GM23338 (cell line): ENCODE measurements around the gene AFTPH. TPM values are rescaled to one million over a fixed set of nuclear protein-coding genes. Genes with fewer than 3 reads are reported as not detected.

Experiments
- ATAC-seq: fragments of 200-7000 bp; cut with Tn5 transposase; 3 replicates; pipeline ENCODE4 v1.9.1; 2020
- DNase-seq: peaks from one replicate; pipeline ENCODE4 v3.0.0-alpha.2; 2015; ENCODE audit warnings: low spot score
- H2AFZ ChIP-seq: fragments of 200-600 bp; sonication (generic); 2 replicates; pipeline ENCODE4 v1.8.0; 2016; ENCODE audit warnings: antibody characterized with exemption, mild to moderate bottlenecking, moderate library complexity
- H3F3A ChIP-seq: fragments of 200-600 bp; sonication (generic); replicated peaks from 2 replicates; pipeline ENCODE4 v1.8.0; 2017; ENCODE audit warnings: antibody characterized with exemption, mixed run types, low read depth
- H3K27ac ChIP-seq: fragments of 200-600 bp; sonication (generic); 2 replicates; pipeline ENCODE4 v1.6.1; 2016; ENCODE audit warnings: low read depth
- H3K27me3 ChIP-seq: fragments of 200-600 bp; sonication (generic); 2 replicates; pipeline ENCODE4 v1.8.0; 2016; ENCODE audit warnings: mild to moderate bottlenecking, mixed run types, moderate library complexity; ENCODE audit not compliant: insufficient read depth
- H3K36me3 ChIP-seq: fragments of 200-600 bp; sonication (generic); 2 replicates; pipeline ENCODE4 v1.8.0; 2016; ENCODE audit warnings: mild to moderate bottlenecking; ENCODE audit not compliant: insufficient read depth
- H3K4me1 ChIP-seq: fragments of 200-600 bp; sonication (generic); 2 replicates; pipeline ENCODE4 v1.8.0; 2016; ENCODE audit warnings: mild to moderate bottlenecking, moderate library complexity; ENCODE audit not compliant: insufficient read depth
- H3K4me2 ChIP-seq: fragments of 200-600 bp; sonication (generic); 2 replicates; pipeline ENCODE4 v1.7.1; 2017; ENCODE audit warnings: mixed run types
- H3K4me3 ChIP-seq: fragments of 200-600 bp; sonication (generic); 2 replicates; pipeline ENCODE4 v1.6.1; 2016; ENCODE audit warnings: mixed run types
- H3K79me2 ChIP-seq: fragments of 200-600 bp; sonication (generic); replicated peaks from 2 replicates; pipeline ENCODE4 v1.8.0; 2017; ENCODE audit warnings: mild to moderate bottlenecking; ENCODE audit not compliant: insufficient read depth
- H3K9me2 ChIP-seq: fragments of 200-600 bp; sonication (generic); 2 replicates; pipeline ENCODE4 v1.8.0; 2017; ENCODE audit not compliant: insufficient read depth
- H4K20me1 ChIP-seq: fragments of 200-600 bp; sonication (generic); replicated peaks from 2 replicates; pipeline ENCODE4 v1.8.0; 2017; ENCODE audit warnings: mild to moderate bottlenecking; ENCODE audit not compliant: insufficient read depth
- H3K27ac Mint-ChIP-seq: 2 replicates; pipeline ENCODE4 v1.8.0; 2020; ENCODE audit warnings: inconsistent platforms, mild to moderate bottlenecking, moderate library complexity, mixed read lengths
- H3K27me3 Mint-ChIP-seq: 3 replicates; pipeline ENCODE4 v1.8.0; 2022; ENCODE audit warnings: low read depth, mild to moderate bottlenecking, moderate library complexity, mixed read lengths, inconsistent platforms; ENCODE audit not compliant: insufficient read depth, poor library complexity
- H3K36me3 Mint-ChIP-seq: 3 replicates; pipeline ENCODE4 v1.8.0; 2021; ENCODE audit warnings: low read depth, mild to moderate bottlenecking, inconsistent platforms, moderate library complexity, mixed read lengths
- H3K4me1 Mint-ChIP-seq: 3 replicates; pipeline ENCODE4 v1.8.0; 2020; ENCODE audit warnings: mild to moderate bottlenecking, inconsistent platforms, mixed read lengths
- H3K4me3 Mint-ChIP-seq: 3 replicates; pipeline ENCODE4 v1.8.0; 2021; ENCODE audit warnings: moderate library complexity, mild to moderate bottlenecking, inconsistent platforms, mixed read lengths
- H3K9me3 Mint-ChIP-seq: 3 replicates; pipeline ENCODE4 v1.8.0; 2020; ENCODE audit warnings: moderate library complexity, mild to moderate bottlenecking, inconsistent platforms, mixed read lengths
- CREB1 ChIP-seq: fragments of 250-450 bp; sonication (Bioruptor Pico); IDR thresholded peaks from 2 replicates; pipeline ENCODE4 v1.5.0; 2020; ENCODE audit warnings: low read depth, mild to moderate bottlenecking, moderate library complexity
- EZH2 ChIP-seq: fragments of 200-600 bp; sonication (generic); IDR thresholded peaks from one replicate; pipeline ENCODE4 v1.8.0; 2017; ENCODE audit warnings: antibody characterized with exemption, mild to moderate bottlenecking, low read depth; ENCODE audit not compliant: unreplicated experiment
- EZH2phosphoT487 ChIP-seq: fragments of 200-600 bp; sonication (generic); IDR thresholded peaks from one replicate; pipeline ENCODE4 v1.8.1; 2018; ENCODE audit warnings: antibody characterized with exemption; ENCODE audit not compliant: unreplicated experiment
- JUNB ChIP-seq: IDR thresholded peaks from one replicate; pipeline ENCODE4 v1.6.1; 2016; ENCODE audit warnings: antibody characterized with exemption; ENCODE audit not compliant: unreplicated experiment
- NANOG ChIP-seq: IDR thresholded peaks from 2 replicates; pipeline ENCODE4 v1.6.1; 2016; ENCODE audit warnings: antibody characterized with exemption, borderline replicate concordance
- POLR2AphosphoS5 ChIP-seq: IDR thresholded peaks from 2 replicates; pipeline ENCODE4 v1.6.1; 2016; ENCODE audit warnings: antibody characterized with exemption, low read depth
- STAT1 ChIP-seq: IDR thresholded peaks from one replicate; pipeline ENCODE4 v1.6.1; 2016; ENCODE audit warnings: antibody characterized with exemption; ENCODE audit not compliant: unreplicated experiment
- ZNF114 ChIP-seq: fragments of 250-450 bp; sonication (Bioruptor Pico); IDR thresholded peaks from 2 replicates; pipeline ENCODE4 v1.5.0; 2020; ENCODE audit warnings: mild to moderate bottlenecking, moderate library complexity
- ZNF331 ChIP-seq: fragments of 250-450 bp; sonication (Bioruptor Pico); IDR thresholded peaks from 2 replicates; pipeline ENCODE4 v1.5.0; 2020; ENCODE audit warnings: low read depth, mild to moderate bottlenecking, moderate library complexity
- polyA plus RNA-seq: library from polyadenylated mRNA; unstranded; fragments of >200 nt; fragmentation: Nextera tagmentation; extraction: Ambion mirVana; gene quantifications from 2 replicates; pipeline ENCODE4 v1.2.1, GENCODE V29; 2016
- total RNA-seq: library from RNA; depleted of rRNA; stranded (reverse); fragments of >200 nt; shearing (Covaris generic); gene quantifications from 2 replicates; pipeline ENCODE4 v1.2.3, GENCODE V29; 2014
- TF ChIP-seq, protein P1 (sequence below): IDR thresholded peaks from 2 replicates; pipeline ENCODE4 v1.6.1; 2016; ENCODE audit warnings: antibody characterized with exemption
- TF ChIP-seq, protein P2 (sequence below): IDR thresholded peaks from one replicate; pipeline ENCODE4 v1.6.1; 2018; ENCODE audit warnings: antibody characterized with exemption; ENCODE audit not compliant: unreplicated experiment
- TF ChIP-seq, protein P3 (sequence below): fragments of 250-450 bp; sonication (Bioruptor Pico); IDR thresholded peaks from 2 replicates; pipeline ENCODE4 v1.5.0; 2020; ENCODE audit warnings: mild to moderate bottlenecking, moderate library complexity
- TF ChIP-seq, protein P4 (sequence below), 2 experiments: fragments of 200-600 bp in 1 of 2; sonication (generic) in 1 of 2; conservative IDR thresholded peaks; 2 replicates each; pipeline versions ENCODE4 v1.5.1 to v1.6.1; 2016 to 2017; ENCODE audit warnings: antibody characterized with exemption in 2 of 2, low read depth in 2 of 2, mild to moderate bottlenecking in 2 of 2, moderate library complexity in 1 of 2

The AFTPH gene
- total and polyA plus RNA-seq, 2 experiments from 2014 or later: 14.9 to 20.6 TPM

DNA sequence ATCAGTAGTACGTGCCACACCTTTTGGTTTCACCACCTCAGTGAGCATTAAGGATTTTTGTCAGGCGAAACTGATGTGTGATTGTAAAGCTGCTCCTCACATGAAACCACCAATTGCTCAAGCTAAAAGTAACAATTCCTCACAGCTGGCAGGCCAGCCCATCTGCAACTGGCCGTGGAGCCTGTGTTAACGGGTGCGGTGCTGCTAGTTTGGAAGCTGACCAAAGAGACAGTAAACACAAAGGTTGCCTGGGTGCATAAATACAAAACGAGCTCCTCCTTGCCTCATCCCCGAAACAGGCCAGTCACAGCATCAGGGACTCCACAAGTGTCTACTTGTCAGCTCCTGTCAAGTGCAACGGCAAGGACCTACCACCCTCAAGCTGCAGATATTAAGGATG, 38.2 kb upstream of the AFTPH start:
- no peaks in the 10 kb centered on the region for H3K9me3 Mint-ChIP-seq
- H3K27me3 ChIP-seq: no peaks in the 10 kb centered on the region
- no peak overlapping the region for H3K4me3 Mint-ChIP-seq
- H3K27me3 Mint-ChIP-seq: peaks cover 10% of the 10 kb centered on the region
- TF ChIP-seq ZNF114 (CRISPR knock-in tag) (no peak), JUNB (no peak), EZH2 (no peak), ZNF331 (CRISPR knock-in tag) (no peak), CREB1 (CRISPR knock-in tag) (no peak), EZH2phosphoT487 (no peak), POLR2AphosphoS5 (no peak), NANOG (no peak), STAT1 (no peak)
- TF ChIP-seq, protein P1, sequence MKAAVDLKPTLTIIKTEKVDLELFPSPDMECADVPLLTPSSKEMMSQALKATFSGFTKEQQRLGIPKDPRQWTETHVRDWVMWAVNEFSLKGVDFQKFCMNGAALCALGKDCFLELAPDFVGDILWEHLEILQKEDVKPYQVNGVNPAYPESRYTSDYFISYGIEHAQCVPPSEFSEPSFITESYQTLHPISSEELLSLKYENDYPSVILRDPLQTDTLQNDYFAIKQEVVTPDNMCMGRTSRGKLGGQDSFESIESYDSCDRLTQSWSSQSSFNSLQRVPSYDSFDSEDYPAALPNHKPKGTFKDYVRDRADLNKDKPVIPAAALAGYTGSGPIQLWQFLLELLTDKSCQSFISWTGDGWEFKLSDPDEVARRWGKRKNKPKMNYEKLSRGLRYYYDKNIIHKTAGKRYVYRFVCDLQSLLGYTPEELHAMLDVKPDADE: no peak
- TF ChIP-seq, protein P2, sequence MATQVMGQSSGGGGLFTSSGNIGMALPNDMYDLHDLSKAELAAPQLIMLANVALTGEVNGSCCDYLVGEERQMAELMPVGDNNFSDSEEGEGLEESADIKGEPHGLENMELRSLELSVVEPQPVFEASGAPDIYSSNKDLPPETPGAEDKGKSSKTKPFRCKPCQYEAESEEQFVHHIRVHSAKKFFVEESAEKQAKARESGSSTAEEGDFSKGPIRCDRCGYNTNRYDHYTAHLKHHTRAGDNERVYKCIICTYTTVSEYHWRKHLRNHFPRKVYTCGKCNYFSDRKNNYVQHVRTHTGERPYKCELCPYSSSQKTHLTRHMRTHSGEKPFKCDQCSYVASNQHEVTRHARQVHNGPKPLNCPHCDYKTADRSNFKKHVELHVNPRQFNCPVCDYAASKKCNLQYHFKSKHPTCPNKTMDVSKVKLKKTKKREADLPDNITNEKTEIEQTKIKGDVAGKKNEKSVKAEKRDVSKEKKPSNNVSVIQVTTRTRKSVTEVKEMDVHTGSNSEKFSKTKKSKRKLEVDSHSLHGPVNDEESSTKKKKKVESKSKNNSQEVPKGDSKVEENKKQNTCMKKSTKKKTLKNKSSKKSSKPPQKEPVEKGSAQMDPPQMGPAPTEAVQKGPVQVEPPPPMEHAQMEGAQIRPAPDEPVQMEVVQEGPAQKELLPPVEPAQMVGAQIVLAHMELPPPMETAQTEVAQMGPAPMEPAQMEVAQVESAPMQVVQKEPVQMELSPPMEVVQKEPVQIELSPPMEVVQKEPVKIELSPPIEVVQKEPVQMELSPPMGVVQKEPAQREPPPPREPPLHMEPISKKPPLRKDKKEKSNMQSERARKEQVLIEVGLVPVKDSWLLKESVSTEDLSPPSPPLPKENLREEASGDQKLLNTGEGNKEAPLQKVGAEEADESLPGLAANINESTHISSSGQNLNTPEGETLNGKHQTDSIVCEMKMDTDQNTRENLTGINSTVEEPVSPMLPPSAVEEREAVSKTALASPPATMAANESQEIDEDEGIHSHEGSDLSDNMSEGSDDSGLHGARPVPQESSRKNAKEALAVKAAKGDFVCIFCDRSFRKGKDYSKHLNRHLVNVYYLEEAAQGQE: no peak
- TF ChIP-seq, protein P3, sequence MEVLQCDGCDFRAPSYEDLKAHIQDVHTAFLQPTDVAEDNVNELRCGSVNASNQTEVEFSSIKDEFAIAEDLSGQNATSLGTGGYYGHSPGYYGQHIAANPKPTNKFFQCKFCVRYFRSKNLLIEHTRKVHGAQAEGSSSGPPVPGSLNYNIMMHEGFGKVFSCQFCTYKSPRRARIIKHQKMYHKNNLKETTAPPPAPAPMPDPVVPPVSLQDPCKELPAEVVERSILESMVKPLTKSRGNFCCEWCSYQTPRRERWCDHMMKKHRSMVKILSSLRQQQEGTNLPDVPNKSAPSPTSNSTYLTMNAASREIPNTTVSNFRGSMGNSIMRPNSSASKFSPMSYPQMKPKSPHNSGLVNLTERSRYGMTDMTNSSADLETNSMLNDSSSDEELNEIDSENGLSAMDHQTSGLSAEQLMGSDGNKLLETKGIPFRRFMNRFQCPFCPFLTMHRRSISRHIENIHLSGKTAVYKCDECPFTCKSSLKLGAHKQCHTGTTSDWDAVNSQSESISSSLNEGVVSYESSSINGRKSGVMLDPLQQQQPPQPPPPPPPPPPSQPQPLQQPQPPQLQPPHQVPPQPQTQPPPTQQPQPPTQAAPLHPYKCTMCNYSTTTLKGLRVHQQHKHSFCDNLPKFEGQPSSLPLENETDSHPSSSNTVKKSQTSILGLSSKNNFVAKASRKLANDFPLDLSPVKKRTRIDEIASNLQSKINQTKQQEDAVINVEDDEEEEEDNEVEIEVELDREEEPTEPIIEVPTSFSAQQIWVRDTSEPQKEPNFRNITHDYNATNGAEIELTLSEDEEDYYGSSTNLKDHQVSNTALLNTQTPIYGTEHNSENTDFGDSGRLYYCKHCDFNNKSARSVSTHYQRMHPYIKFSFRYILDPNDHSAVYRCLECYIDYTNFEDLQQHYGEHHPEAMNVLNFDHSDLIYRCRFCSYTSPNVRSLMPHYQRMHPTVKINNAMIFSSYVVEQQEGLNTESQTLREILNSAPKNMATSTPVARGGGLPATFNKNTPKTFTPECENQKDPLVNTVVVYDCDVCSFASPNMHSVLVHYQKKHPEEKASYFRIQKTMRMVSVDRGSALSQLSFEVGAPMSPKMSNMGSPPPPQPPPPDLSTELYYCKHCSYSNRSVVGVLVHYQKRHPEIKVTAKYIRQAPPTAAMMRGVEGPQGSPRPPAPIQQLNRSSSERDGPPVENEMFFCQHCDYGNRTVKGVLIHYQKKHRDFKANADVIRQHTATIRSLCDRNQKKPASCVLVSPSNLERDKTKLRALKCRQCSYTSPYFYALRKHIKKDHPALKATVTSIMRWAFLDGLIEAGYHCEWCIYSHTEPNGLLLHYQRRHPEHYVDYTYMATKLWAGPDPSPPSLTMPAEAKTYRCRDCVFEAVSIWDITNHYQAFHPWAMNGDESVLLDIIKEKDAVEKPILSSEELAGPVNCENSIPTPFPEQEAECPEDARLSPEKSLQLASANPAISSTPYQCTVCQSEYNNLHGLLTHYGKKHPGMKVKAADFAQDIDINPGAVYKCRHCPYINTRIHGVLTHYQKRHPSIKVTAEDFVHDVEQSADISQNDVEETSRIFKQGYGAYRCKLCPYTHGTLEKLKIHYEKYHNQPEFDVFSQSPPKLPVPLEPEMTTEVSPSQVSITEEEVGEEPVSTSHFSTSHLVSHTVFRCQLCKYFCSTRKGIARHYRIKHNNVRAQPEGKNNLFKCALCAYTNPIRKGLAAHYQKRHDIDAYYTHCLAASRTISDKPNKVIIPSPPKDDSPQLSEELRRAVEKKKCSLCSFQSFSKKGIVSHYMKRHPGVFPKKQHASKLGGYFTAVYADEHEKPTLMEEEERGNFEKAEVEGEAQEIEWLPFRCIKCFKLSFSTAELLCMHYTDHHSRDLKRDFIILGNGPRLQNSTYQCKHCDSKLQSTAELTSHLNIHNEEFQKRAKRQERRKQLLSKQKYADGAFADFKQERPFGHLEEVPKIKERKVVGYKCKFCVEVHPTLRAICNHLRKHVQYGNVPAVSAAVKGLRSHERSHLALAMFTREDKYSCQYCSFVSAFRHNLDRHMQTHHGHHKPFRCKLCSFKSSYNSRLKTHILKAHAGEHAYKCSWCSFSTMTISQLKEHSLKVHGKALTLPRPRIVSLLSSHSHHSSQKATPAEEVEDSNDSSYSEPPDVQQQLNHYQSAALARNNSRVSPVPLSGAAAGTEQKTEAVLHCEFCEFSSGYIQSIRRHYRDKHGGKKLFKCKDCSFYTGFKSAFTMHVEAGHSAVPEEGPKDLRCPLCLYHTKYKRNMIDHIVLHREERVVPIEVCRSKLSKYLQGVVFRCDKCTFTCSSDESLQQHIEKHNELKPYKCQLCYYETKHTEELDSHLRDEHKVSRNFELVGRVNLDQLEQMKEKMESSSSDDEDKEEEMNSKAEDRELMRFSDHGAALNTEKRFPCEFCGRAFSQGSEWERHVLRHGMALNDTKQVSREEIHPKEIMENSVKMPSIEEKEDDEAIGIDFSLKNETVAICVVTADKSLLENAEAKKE (CRISPR knock-in tag): no peak
- TF ChIP-seq, protein P4, sequence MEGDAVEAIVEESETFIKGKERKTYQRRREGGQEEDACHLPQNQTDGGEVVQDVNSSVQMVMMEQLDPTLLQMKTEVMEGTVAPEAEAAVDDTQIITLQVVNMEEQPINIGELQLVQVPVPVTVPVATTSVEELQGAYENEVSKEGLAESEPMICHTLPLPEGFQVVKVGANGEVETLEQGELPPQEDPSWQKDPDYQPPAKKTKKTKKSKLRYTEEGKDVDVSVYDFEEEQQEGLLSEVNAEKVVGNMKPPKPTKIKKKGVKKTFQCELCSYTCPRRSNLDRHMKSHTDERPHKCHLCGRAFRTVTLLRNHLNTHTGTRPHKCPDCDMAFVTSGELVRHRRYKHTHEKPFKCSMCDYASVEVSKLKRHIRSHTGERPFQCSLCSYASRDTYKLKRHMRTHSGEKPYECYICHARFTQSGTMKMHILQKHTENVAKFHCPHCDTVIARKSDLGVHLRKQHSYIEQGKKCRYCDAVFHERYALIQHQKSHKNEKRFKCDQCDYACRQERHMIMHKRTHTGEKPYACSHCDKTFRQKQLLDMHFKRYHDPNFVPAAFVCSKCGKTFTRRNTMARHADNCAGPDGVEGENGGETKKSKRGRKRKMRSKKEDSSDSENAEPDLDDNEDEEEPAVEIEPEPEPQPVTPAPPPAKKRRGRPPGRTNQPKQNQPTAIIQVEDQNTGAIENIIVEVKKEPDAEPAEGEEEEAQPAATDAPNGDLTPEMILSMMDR (conservative IDR thresholded peaks at IDR 0.05; ENCODE audit: low read depth in 2 of 2): no peak
- H3K79me2 ChIP-seq: no peaks in the 10 kb centered on the region
- H3K4me2 ChIP-seq: no peak overlapping the region
- peaks cover 3% of the 10 kb centered on the region for H3K4me1 ChIP-seq
- no peak overlapping the region for H2AFZ ChIP-seq
- no peaks in the 10 kb centered on the region for H3K9me2 ChIP-seq
- no peak overlapping the region for H3K27ac ChIP-seq
- H3K36me3 ChIP-seq: no peaks in the 10 kb centered on the region
- DNase-seq (no peak), ATAC-seq (no peak)
- no peak overlapping the region for H3K27ac Mint-ChIP-seq
- no peak overlapping the region for H3K4me3 ChIP-seq
- H4K20me1 ChIP-seq: no peaks in the 10 kb centered on the region
- no peaks in the 10 kb centered on the region for H3K36me3 Mint-ChIP-seq
- H3F3A ChIP-seq: no peaks in the 10 kb centered on the region
- H3K4me1 Mint-ChIP-seq: peaks cover 12% of the 10 kb centered on the region
